DND-41 (cell line): ENCODE data around the gene CD96.

Experiments used
- ATAC-seq: fragments of 200-7000 bp; cut with Tn5 transposase; 3 replicates; pipeline ENCODE4 v1.9.1; 2021; ENCODE audit warnings: low read depth; ENCODE audit not compliant: insufficient read depth
- DNase-seq: peaks from one replicate; pipeline ENCODE4 v3.0.0-alpha.2; 2020
- H2AFZ ChIP-seq: 2 replicates; pipeline ENCODE4 v1.6.0; 2012; ENCODE audit warnings: low read depth, low read length
- H3K27ac ChIP-seq: 2 replicates; pipeline ENCODE4 v1.5.1; 2012; ENCODE audit warnings: low read length, inconsistent platforms
- H3K27me3 ChIP-seq: fragments of 200-600 bp; sonication (generic); 2 replicates; pipeline ENCODE4 v1.6.0; 2012; ENCODE audit warnings: low read length, mild to moderate bottlenecking, inconsistent platforms; ENCODE audit not compliant: insufficient read depth, poor library complexity
- H3K36me3 ChIP-seq: 2 replicates; pipeline ENCODE4 v1.5.1; 2012; ENCODE audit warnings: low read length, inconsistent platforms; ENCODE audit not compliant: insufficient read depth
- H3K4me1 ChIP-seq: 2 replicates; pipeline ENCODE4 v1.5.1; 2012; ENCODE audit warnings: mild to moderate bottlenecking, low read length; ENCODE audit not compliant: insufficient read depth
- H3K4me2 ChIP-seq: 2 replicates; pipeline ENCODE4 v1.6.0; 2012; ENCODE audit warnings: mild to moderate bottlenecking, moderate library complexity, low read length, inconsistent platforms; ENCODE audit not compliant: insufficient read depth
- H3K4me3 ChIP-seq, 2 experiments: fragments of 200-600 bp in 1 of 2; shearing (Covaris generic) in 1 of 2; 2 replicates each; pipeline ENCODE4 v1.5.1; 2012 to 2016; ENCODE audit warnings: inconsistent platforms in 2 of 2, low read length in 2 of 2, mild to moderate bottlenecking in 2 of 2, low read depth in 1 of 2, moderate library complexity in 1 of 2
- H3K79me2 ChIP-seq: 2 replicates; pipeline ENCODE4 v1.6.0; 2012; ENCODE audit warnings: low read length, inconsistent platforms; ENCODE audit not compliant: insufficient read depth
- H3K9ac ChIP-seq: 2 replicates; pipeline ENCODE4 v1.6.0; 2012; ENCODE audit warnings: low read depth, mild to moderate bottlenecking, inconsistent platforms, low read length, moderate library complexity
- H3K9me3 ChIP-seq: 2 replicates; pipeline ENCODE4 v1.5.1; 2012; ENCODE audit warnings: low read length, moderate library complexity, mild to moderate bottlenecking, inconsistent platforms; ENCODE audit not compliant: insufficient read depth, severe bottlenecking
- H4K20me1 ChIP-seq: 2 replicates; pipeline ENCODE4 v1.6.0; 2012; ENCODE audit warnings: low read length; ENCODE audit not compliant: insufficient read depth
- EZH2 ChIP-seq: IDR thresholded peaks from 3 replicates; pipeline ENCODE4 v1.6.1; 2012; ENCODE audit warnings: borderline replicate concordance, low read depth, mild to moderate bottlenecking, moderate library complexity, low read length, inconsistent platforms; ENCODE audit not compliant: severe bottlenecking
- TF ChIP-seq, protein P1 (sequence below): IDR thresholded peaks from 2 replicates; pipeline ENCODE4 v1.5.1; 2012; ENCODE audit warnings: borderline replicate concordance, low read length, moderate library complexity, mild to moderate bottlenecking; ENCODE audit not compliant: poor library complexity, severe bottlenecking; ENCODE audit errors: extremely low read depth

CD96 gene

DNA sequence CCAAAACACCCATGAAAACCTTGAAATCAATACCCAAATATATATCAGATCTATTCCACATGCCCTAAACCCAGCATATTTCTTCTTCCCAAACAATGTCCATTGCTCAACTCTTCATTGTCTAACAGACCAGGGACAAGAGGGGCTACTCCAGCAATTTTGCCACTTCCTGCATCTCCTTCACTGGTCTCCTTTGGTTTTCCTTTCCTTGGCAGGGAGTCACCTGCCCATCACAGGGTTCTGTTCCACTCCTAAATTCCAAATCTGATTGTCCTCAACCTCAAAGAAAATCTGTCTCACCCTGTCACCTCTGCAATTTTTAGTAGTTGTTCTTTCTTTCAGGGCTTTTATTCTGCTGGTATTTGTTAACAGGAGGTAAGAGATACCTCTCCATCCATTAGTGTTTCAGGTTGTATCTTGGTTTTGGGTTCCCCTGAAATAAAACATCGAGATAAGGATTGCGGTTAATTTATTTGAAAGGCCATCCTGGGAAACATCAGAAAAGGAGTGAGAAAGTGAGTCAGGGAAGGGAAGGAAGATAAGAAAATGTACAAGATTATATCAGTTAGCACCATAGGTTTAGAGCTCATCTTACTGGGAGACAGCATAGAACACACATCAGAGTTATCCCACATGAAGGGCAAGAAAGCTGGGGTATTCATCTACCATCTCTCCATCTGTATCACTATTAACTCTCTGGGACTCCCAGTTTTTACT is 39.6 kb downstream of the CD96 start:
- H3K27ac ChIP-seq, result no peak overlapping the region
- H2AFZ ChIP-seq, result no peak overlapping the region
- no peaks in the 10 kb centered on the region for H3K9me3 ChIP-seq

DNA sequence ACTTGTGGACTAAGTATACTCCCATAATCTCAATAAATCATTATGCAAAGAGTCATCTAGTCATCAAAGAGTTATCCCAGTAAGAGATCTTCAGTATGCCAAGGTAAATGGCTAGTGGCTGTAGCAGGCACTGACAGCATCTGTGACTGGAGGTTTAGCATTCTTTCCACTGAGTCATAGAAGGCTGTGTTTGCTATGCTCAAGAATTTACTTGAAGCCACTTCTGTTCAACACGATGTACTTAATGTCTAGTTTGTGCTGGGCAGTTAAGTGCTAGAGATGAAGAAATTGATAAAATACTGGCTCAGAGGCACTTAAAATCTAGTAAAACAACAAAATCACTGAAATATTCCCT is 40.1 kb downstream of the CD96 start:
- no peak for ATAC-seq
- DNase-seq, result no peak
- peaks cover 10% of the 10 kb centered on the region; the same call in 1 of the 2 replicates for H3K79me2 ChIP-seq
- no peak overlapping the region for H2AFZ ChIP-seq
- H3K9me3 ChIP-seq, result no peaks in the 10 kb centered on the region
- peaks cover 2% of the 10 kb centered on the region; the same call in 1 of the 2 replicates for H3K4me1 ChIP-seq
- no peaks in the 10 kb centered on the region for H4K20me1 ChIP-seq
- H3K36me3 ChIP-seq, result peaks cover 99% of the 10 kb centered on the region
- no peak overlapping the region for H3K9ac ChIP-seq
- no peak overlapping the region for H3K4me3 ChIP-seq
- no peak overlapping the region for H3K4me2 ChIP-seq
- no peak for TF ChIP-seq EZH2
- TF ChIP-seq, protein P1, sequence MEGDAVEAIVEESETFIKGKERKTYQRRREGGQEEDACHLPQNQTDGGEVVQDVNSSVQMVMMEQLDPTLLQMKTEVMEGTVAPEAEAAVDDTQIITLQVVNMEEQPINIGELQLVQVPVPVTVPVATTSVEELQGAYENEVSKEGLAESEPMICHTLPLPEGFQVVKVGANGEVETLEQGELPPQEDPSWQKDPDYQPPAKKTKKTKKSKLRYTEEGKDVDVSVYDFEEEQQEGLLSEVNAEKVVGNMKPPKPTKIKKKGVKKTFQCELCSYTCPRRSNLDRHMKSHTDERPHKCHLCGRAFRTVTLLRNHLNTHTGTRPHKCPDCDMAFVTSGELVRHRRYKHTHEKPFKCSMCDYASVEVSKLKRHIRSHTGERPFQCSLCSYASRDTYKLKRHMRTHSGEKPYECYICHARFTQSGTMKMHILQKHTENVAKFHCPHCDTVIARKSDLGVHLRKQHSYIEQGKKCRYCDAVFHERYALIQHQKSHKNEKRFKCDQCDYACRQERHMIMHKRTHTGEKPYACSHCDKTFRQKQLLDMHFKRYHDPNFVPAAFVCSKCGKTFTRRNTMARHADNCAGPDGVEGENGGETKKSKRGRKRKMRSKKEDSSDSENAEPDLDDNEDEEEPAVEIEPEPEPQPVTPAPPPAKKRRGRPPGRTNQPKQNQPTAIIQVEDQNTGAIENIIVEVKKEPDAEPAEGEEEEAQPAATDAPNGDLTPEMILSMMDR, result no peak
- H3K27ac ChIP-seq, result no peak overlapping the region
- H3K27me3 ChIP-seq, result no peaks in the 10 kb centered on the region

More for the DNA sequence above, 39.6 kb downstream of the CD96 start:
- no peak overlapping the region for H3K4me3 ChIP-seq
- peaks cover 8% of the 10 kb centered on the region; the same call in 1 of the 2 replicates for H3K4me1 ChIP-seq
- TF ChIP-seq, protein P1, result no peak
- TF ChIP-seq EZH2, result no peak
- H3K4me2 ChIP-seq, result no peak overlapping the region
- no peak for ATAC-seq
- no peaks in the 10 kb centered on the region for H4K20me1 ChIP-seq
- DNase-seq, result no peak
- no peaks in the 10 kb centered on the region for H3K27me3 ChIP-seq
- H3K9ac ChIP-seq, result no peak overlapping the region
- peaks cover 99% of the 10 kb centered on the region for H3K36me3 ChIP-seq
- H3K79me2 ChIP-seq, result peaks cover 12% of the 10 kb centered on the region

DNA sequence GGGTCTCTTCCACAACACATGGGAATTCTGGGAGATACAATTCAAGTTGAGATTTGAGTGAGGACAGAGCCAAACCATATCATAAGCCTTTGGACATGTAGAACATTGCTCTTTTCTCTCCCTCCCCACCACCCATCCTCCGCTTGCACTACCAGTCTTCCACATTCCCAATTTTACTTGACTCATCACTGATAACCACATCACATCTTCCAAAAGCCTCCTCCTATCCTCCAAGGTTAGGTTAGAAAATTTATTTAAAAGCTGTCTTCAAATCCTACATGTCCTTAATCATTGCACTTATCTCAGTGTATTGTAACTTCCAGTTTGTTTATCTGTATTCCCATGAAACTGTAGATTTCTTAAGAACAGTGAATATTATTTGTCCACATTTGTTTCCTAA is 42.7 kb downstream of the CD96 start:
- Histone ChIP-seq H2AFZ (no peak overlapping the region), H3K4me1 (no peaks in the 10 kb centered on the region), H3K79me2 (no peaks in the 10 kb centered on the region), H3K27ac (no peak overlapping the region), H3K4me3 (no peak overlapping the region), H4K20me1 (no peaks in the 10 kb centered on the region), H3K9ac (no peak overlapping the region), H3K4me2 (no peak overlapping the region), H3K36me3 (peaks cover 95% of the 10 kb centered on the region), H3K9me3 (no peaks in the 10 kb centered on the region), H3K27me3 (no peaks in the 10 kb centered on the region)
- ATAC-seq (no peak), DNase-seq (no peak)
- TF ChIP-seq, protein P1, result no peak
- TF ChIP-seq EZH2, result no peak
